Thyroid gland (tissue), 4 donors: Measurements from ENCODE around the gene FIBCD1. TPM values are rescaled to one million over a fixed set of nuclear protein-coding genes. Genes with fewer than 3 reads are reported as not detected.

ENCODE experiments used
- DNase-seq, 2 donors: peaks; one replicate each; pipeline ENCODE4 v3.0.0-alpha.2; 2019
- H3K27ac ChIP-seq, 3 donors: fragments of 200-600 bp; sonication (generic); 1 replicate in 2 of 3; 2 replicates in 1 of 3; pipeline ENCODE4 v1.5.1; 2016 to 2019; ENCODE audit warnings: mild to moderate bottlenecking in 1 of 3, moderate library complexity in 1 of 3
- H3K27me3 ChIP-seq: fragments of 200-600 bp; sonication (generic); one replicate; pipeline ENCODE4 v1.5.1; 2019
- H3K36me3 ChIP-seq, 2 donors: fragments of 200-600 bp; sonication (generic); one replicate each; pipeline ENCODE4 v1.5.1; 2016 to 2019
- H3K4me1 ChIP-seq, 2 donors: fragments of 200-600 bp; sonication (generic); one replicate each; pipeline ENCODE4 v1.5.1; 2017 to 2019
- H3K4me3 ChIP-seq, 3 donors: fragments of 200-600 bp; sonication (generic); replicated peaks in 1 of 3; 1 replicate in 2 of 3; 2 replicates in 1 of 3; pipeline ENCODE4 v1.5.1; 2016; ENCODE audit warnings: mild to moderate bottlenecking in 1 of 3
- H3K9me3 ChIP-seq: fragments of 200-600 bp; sonication (generic); one replicate; pipeline ENCODE4 v1.5.1; 2017
- CTCF ChIP-seq, 6 experiments: fragments of 200-600 bp in 3 of 6; fragments of 450-650 bp in 3 of 6; sonication (generic) in 3 of 6; IDR thresholded peaks; one replicate each; pipeline ENCODE4 v1.5.1; 2016 to 2019; ENCODE audit warnings: antibody characterized with exemption in 6 of 6, mild to moderate bottlenecking in 2 of 6, inconsistent platforms in 1 of 6, moderate library complexity in 1 of 6
- POLR2A ChIP-seq, 2 donors: fragments of 450-650 bp; IDR thresholded peaks; one replicate each; pipeline ENCODE4 v1.6.1; 2017; ENCODE audit warnings: antibody characterized with exemption in 2 of 2, mild to moderate bottlenecking in 2 of 2, moderate library complexity in 1 of 2
- WGBS, 2 donors: methylation state at CpG; one replicate each; pipeline ENCODE4 v1.1.5; 2017; 5-methylcytosine and 5-hydroxymethylcytosine counted together
- intact Hi-C: fragments of 100-400 bp; cut with DNase I; formaldehyde crosslinking; loops from one replicate; pipeline ENCODE4 v1.15.1; 2023
- total RNA-seq, 4 donors: library from RNA; depleted of rRNA; stranded (reverse); fragments of >200 nt; gene quantifications; one replicate each; pipeline ENCODE4 v1.2.3, GENCODE V29; 2016

FIBCD1 gene
- total RNA-seq, 4 donors from 2014 or later = 0.11 to 0.13 TPM; not detected in 2

- TF ChIP-seq CTCF (IDR thresholded peaks at IDR 0.05) (no peak), POLR2A (IDR thresholded peaks at IDR 0.05) (no peak)
- intact Hi-C loops = no loop called here
- WGBS, 2 donors = 59 to 72% methylated on average over 16 to 29 of the region's 29 CpGs
- no peaks in the 10 kb centered on the region for H3K36me3 ChIP-seq
- DNase-seq = no peak
- H3K9me3 ChIP-seq = no peaks in the 10 kb centered on the region
- no peaks in the 10 kb centered on the region for H3K4me1 ChIP-seq
- no peaks in the 10 kb centered on the region for H3K27me3 ChIP-seq
- H3K27ac ChIP-seq = no peak overlapping the region
- H3K4me3 ChIP-seq = no peak overlapping the region
Observed at GRCh38 chr9:130921300-130921988, 17.6 kb downstream of the FIBCD1 start.

GRCh38 chr9:130920762-130921299, 18.2 kb downstream of the FIBCD1 start:
- intact Hi-C loops = no loop called here
- TF ChIP-seq CTCF (IDR thresholded peaks at IDR 0.05) = no peak
- TF ChIP-seq POLR2A (IDR thresholded peaks at IDR 0.05) = no peak

GRCh38 chr9:130920233-130920632, 18.8 kb downstream of the FIBCD1 start:
- TF ChIP-seq CTCF (IDR thresholded peaks at IDR 0.05) (no peak), POLR2A (IDR thresholded peaks at IDR 0.05) (no peak)
- Histone ChIP-seq H3K27ac (no peak overlapping the region), H3K4me1 (no peaks in the 10 kb centered on the region), H3K27me3 (no peaks in the 10 kb centered on the region), H3K4me3 (no peak overlapping the region), H3K36me3 (no peaks in the 10 kb centered on the region), H3K9me3 (no peaks in the 10 kb centered on the region)
- DNase-seq = no peak
- 92 to 96% methylated on average over 7 to 8 of the region's 8 CpGs for WGBS, 2 donors
- intact Hi-C loops = no loop called here

More at GRCh38 chr9:130920762-130921299, 18.2 kb downstream of the FIBCD1 start:
- Histone ChIP-seq H3K4me1 (no peaks in the 10 kb centered on the region), H3K9me3 (no peaks in the 10 kb centered on the region), H3K27ac (no peak overlapping the region), H3K27me3 (no peaks in the 10 kb centered on the region), H3K36me3 (no peaks in the 10 kb centered on the region), H3K4me3 (no peak overlapping the region)
- 60 to 70% methylated on average over 11 to 14 of the region's 14 CpGs for WGBS, 2 donors
- no peak for DNase-seq

- Histone ChIP-seq H3K27me3 (no peaks in the 10 kb centered on the region), H3K4me1 (no peaks in the 10 kb centered on the region), H3K4me3 (no peak overlapping the region), H3K36me3 (no peaks in the 10 kb centered on the region), H3K9me3 (no peaks in the 10 kb centered on the region), H3K27ac (no peak overlapping the region)
- no peak for DNase-seq
- intact Hi-C loops = no loop called here
- WGBS, 2 donors = 74 to 79% methylated on average over 9 to 10 of the region's 14 CpGs
- no peak for TF ChIP-seq POLR2A (IDR thresholded peaks at IDR 0.05)
- TF ChIP-seq CTCF (IDR thresholded peaks at IDR 0.05) = no peak
Observed at GRCh38 chr9:130919559-130920145, 19.4 kb downstream of the FIBCD1 start.
